Heart right ventricle (tissue), 16 donors: ENCODE data around the gene KCNA10. TPM values are rescaled to one million over a fixed set of nuclear protein-coding genes. Genes with fewer than 3 reads are reported as not detected.

Experiments used
- ATAC-seq, 8 donors: fragments of 200-7000 bp; cut with Tn5 transposase; one replicate each; pipeline ENCODE4 v1.9.1; 2020; ENCODE audit warnings: mild to moderate bottlenecking in 8 of 8, moderate library complexity in 8 of 8, moderate number of reproducible peaks in 1 of 8
- DNase-seq, 2 donors: peaks; one replicate each; pipeline ENCODE4 v3.0.0-alpha.2; 2020
- H3K27ac ChIP-seq, 10 donors: fragments of 200-600 bp; sonication (generic) in 2 of 10; one replicate each; pipeline versions ENCODE4 v1.5.0 to v1.8.0; 2020 to 2022; ENCODE audit warnings: mild to moderate bottlenecking in 3 of 10
- H3K27me3 ChIP-seq, 7 donors: fragments of 200-600 bp; one replicate each; pipeline ENCODE4 v1.8.0; 2021 to 2022; ENCODE audit warnings: mild to moderate bottlenecking in 2 of 7
- H3K36me3 ChIP-seq, 9 donors: fragments of 200-600 bp; sonication (generic) in 1 of 9; one replicate each; pipeline versions ENCODE4 v1.5.0 to v1.8.0; 2020 to 2022; ENCODE audit warnings: mild to moderate bottlenecking in 2 of 9
- H3K4me1 ChIP-seq, 9 donors: fragments of 200-600 bp; sonication (generic) in 1 of 9; one replicate each; pipeline versions ENCODE4 v1.5.0 to v1.8.0; 2020 to 2022; ENCODE audit warnings: mild to moderate bottlenecking in 4 of 9
- H3K4me3 ChIP-seq, 10 donors: fragments of 200-600 bp; sonication (generic) in 2 of 10; one replicate each; pipeline versions ENCODE4 v1.5.0 to v1.8.0; 2020 to 2022; ENCODE audit warnings: mild to moderate bottlenecking in 7 of 10, moderate library complexity in 2 of 10
- H3K9me3 ChIP-seq, 11 donors: fragments of 200-600 bp in 10 of 11; sonication (generic) in 2 of 11; one replicate each; pipeline versions ENCODE4 v1.5.0 to v1.8.0; 2013 to 2022; ENCODE audit warnings: mild to moderate bottlenecking in 2 of 11, control low read depth in 1 of 11, moderate library complexity in 1 of 11
- WGBS, 2 donors: extraction: QIAGEN DNeasy Blood & Tissue Kit; methylation state at CpG; one replicate each; pipeline ENCODE4 v1.1.7; 2013; ENCODE audit warnings: inconsistent platforms in 1 of 2; 5-methylcytosine and 5-hydroxymethylcytosine counted together
- intact Hi-C, 10 donors: fragments of 100-400 bp; cut with DNase I; formaldehyde crosslinking; loops; one replicate each; pipeline versions ENCODE4 v1.11.1 to v1.14.2; 2022
- long read RNA-seq, 3 donors: library from polyadenylated mRNA; unstranded; transcript quantifications; one replicate each; pipeline ENCODE4 v2.0.0, GENCODE V29; 2020 to 2021
- polyA plus RNA-seq, 2 donors: library from polyadenylated mRNA; stranded (reverse); fragments of 200-250 nt; gene quantifications; one replicate each; pipeline ENCODE4 v1.2.3, GENCODE V29; 2013
- total RNA-seq, 10 donors: library from RNA; stranded (reverse); fragmentation: NEBNext Ultra II Directional in 3 of 10; extraction: Animal tissue kit (Norgen Biotek cat#: 25700) in 3 of 10; gene quantifications; one replicate each; pipeline versions ENCODE4 v1.2.1 to v1.2.4, GENCODE V29; 2021 to 2023
- TF ChIP-seq, protein P1 (sequence below), 9 donors: fragments of 200-600 bp; sonication (generic) in 2 of 9; IDR thresholded peaks; one replicate each; pipeline versions ENCODE4 v1.5.0 to v1.8.0; 2021 to 2022; ENCODE audit warnings: antibody characterized with exemption in 9 of 9, mild to moderate bottlenecking in 5 of 9, moderate library complexity in 1 of 9
- donor health status: Arrhythmogenic right ventricular cardiomyopathy.
- donor health status: ischemic (EF 13 %, LVEDD 7.1; RV severe dilation, severe dysfunction).
- donor health status: healthy with polysubstance abuse.
- donor health status: DM: no; HTN: yes; CAD: no.
- donor health status: DM: no; HTN: no; CAD: no.
- donor health status: ischemic (EF 25% LVEDD 6.9; RV normal size, moderate dysfunction).
- donor health status: ischemic (EF 25% LVEDD 5.7; RV mildly dilated, moderate dysfunction).
- donor health status: healthy.
- donor health status: DM: yes; HTN: yes; CAD: no.
- donor health status: Ischemic cardiomyopathy.
- donor health status: ischemic (EF 35%, LVEDD 5.7; RV mildly dilated, moderate dysfunction).
- donor health status: nonischemic (EF 11% LVEDD 7.7; RV severe dilation, severe dysfunction).
- donor health status: DM: yes; HTN: yes; CAD: no.
- donor health status: PGD.
- donor health status: ischemic (EF 29% LVEDD 5.4; RV normal size, mild dysfunction).
- donor health status: nonischemic (EF 23%, LVEDD 6.1; RV moderate dilation, normal function).

Gene KCNA10
- not detected for total RNA-seq
- polyA plus RNA-seq, result not detected
- long read RNA-seq, donor 1, result 0 reads
- long read RNA-seq, donor 2, result 0 reads
- long read RNA-seq, donor 3, result 0 reads

DNA sequence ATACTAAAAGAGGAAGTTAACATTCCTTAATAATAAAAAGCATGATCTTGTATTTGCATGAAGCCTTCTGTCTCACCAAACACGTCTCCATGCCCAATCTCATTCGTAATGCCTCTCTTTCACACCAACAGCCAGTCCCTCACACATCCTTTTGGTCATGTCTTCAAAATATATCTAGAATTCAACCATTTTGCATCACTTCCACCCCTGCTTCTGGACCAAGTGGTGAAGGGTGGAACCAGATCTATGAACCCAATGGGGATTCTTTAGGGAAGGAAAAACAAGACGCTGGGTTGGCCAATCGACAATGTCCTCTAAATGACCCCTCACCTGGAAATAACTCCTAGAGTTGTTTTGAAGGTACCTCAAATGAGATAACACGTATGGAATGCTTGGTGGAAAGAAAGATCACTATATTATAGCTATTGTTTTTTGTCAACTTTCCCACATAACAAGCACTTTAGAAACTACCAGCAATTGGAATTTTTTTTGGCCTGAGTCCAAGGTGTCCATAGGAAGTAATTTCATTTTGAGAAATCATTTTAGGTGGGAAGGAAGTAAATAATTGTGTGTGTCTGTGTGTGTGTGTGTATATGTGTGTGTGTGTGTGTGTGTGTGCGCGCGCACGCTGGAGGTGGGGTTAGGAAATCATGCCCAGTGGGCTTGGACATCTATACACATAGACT, at the start of gene KCNA10:
KCNA10 (minus strand) TSS at position 51 of the 686 bp plus-strand sequence. CDS start 388 bp downstream, outside the sequence.
- ATAC-seq (no peak), DNase-seq (no peak)
- WGBS, 2 donors, result 61% methylated on average over 9 of the region's 9 CpGs
- Histone ChIP-seq H3K4me1 (peaks cover 0 to 1% (median 0%) of the 10 kb centered on the region in 9 donors), H3K27ac (no peak within 1 kb of the TSS), H3K36me3 (no peaks in the 10 kb centered on the region), H3K27me3 (peaks cover 0 to 34% (median 21%) of the 10 kb centered on the region in 7 donors), H3K4me3 (no peak within 1 kb of the TSS), H3K9me3 (no peaks in the 10 kb centered on the region)
- TF ChIP-seq, protein P1, sequence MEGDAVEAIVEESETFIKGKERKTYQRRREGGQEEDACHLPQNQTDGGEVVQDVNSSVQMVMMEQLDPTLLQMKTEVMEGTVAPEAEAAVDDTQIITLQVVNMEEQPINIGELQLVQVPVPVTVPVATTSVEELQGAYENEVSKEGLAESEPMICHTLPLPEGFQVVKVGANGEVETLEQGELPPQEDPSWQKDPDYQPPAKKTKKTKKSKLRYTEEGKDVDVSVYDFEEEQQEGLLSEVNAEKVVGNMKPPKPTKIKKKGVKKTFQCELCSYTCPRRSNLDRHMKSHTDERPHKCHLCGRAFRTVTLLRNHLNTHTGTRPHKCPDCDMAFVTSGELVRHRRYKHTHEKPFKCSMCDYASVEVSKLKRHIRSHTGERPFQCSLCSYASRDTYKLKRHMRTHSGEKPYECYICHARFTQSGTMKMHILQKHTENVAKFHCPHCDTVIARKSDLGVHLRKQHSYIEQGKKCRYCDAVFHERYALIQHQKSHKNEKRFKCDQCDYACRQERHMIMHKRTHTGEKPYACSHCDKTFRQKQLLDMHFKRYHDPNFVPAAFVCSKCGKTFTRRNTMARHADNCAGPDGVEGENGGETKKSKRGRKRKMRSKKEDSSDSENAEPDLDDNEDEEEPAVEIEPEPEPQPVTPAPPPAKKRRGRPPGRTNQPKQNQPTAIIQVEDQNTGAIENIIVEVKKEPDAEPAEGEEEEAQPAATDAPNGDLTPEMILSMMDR (IDR thresholded peaks at IDR 0.05), result no peak
- intact Hi-C loops, result no loop called here

DNA sequence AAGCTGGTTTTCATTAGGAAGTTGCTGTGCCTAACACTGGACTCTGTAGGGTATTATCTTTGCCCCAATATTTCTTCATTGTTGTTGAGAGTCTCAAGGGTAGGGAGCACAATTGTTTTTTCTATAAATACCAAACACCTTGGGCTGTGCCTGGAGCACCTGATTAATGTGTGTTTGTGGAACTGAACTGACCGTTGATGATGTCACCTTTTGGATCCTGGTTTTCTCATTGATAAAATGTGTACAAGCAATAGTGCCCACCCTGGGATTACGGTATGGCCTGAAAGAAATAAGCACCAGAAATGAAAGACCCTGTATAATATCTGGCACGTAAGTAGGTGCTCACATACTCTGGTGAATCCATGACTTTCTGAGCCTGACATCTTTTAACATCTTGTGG, 47.9 kb upstream of the KCNA10 start:
- Histone ChIP-seq H3K36me3 (no peaks in the 10 kb centered on the region), H3K4me3 (no peak overlapping the region), H3K4me1 (no peaks in the 10 kb centered on the region), H3K27me3 (peaks cover 0 to 45% (median 30%) of the 10 kb centered on the region in 7 donors), H3K27ac (no peak overlapping the region), H3K9me3 (no peaks in the 10 kb centered on the region)
- WGBS, 2 donors, result 82 to 85% methylated on average over 3 of the region's 3 CpGs
- intact Hi-C loops, result no loop called here
- TF ChIP-seq, protein P1 (IDR thresholded peaks at IDR 0.05), result no peak
- ATAC-seq (no peak), DNase-seq (no peak)

DNA sequence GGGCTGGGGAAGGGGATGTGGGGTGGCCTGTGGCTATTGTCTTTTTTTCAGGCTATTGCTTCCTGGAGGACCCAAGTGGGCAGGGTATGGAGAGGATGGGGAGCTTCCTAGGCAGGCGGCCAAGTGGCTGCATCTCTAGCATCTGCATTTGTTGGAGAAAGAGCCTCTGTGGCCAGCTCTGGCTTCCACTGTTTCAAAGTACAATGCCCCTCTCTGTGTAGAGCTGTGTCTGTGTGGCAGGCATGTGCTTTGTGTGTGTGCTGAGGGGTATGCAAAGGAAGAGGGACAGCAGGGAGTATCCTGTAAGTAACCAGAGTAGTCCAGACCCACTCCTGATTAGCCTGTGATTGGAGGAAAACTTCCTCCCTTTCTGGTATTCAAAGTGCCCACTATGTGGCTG, 46.6 kb upstream of the KCNA10 start:
- intact Hi-C loops, result no loop called here
- peaks cover 0 to 38% (median 19%) of the 10 kb centered on the region in 7 donors for H3K27me3 ChIP-seq
- TF ChIP-seq, protein P1 (IDR thresholded peaks at IDR 0.05), result no peak

DNA sequence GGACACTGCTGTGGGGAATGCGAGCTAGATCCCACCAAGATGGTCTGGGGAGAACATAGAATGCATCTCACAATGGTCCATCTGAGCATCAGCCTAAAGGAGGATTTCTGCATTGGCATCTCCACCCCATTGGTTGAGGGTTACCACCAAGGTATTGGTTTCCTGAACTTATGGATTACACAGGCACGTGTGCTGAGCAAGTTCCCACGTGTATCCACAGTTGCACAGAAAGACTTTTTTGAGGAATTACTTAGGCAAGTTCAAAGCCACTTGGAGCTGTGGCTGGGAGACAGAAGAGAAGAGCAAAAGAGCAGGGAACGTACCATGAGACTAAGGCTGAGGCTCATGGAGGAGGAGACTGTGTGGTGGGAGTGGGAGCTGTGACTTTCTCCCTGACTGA, 44.1 kb upstream of the KCNA10 start:
- Histone ChIP-seq H3K36me3 (no peaks in the 10 kb centered on the region), H3K27me3 (peaks cover 0 to 27% (median 7%) of the 10 kb centered on the region in 7 donors), H3K9me3 (no peaks in the 10 kb centered on the region), H3K4me1 (no peaks in the 10 kb centered on the region), H3K4me3 (no peak overlapping the region), H3K27ac (no peak overlapping the region)
- TF ChIP-seq, protein P1 (IDR thresholded peaks at IDR 0.05), result no peak
- no peak for ATAC-seq
- no peak for DNase-seq
- WGBS, 2 donors, result 80 to 86% methylated on average over 4 of the region's 4 CpGs
- intact Hi-C loops, result no loop called here

More for the DNA sequence above, 46.6 kb upstream of the KCNA10 start:
- H3K9me3 ChIP-seq, result no peaks in the 10 kb centered on the region
- no peak for DNase-seq
- H3K4me1 ChIP-seq, result no peaks in the 10 kb centered on the region
- H3K36me3 ChIP-seq, result no peaks in the 10 kb centered on the region
- WGBS, 2 donors, result 61 to 75% methylated on average over 1 of the region's 1 CpG
- ATAC-seq, result no peak
- no peak overlapping the region for H3K27ac ChIP-seq
- H3K4me3 ChIP-seq, result no peak overlapping the region
